DMS153 treated with DMSO at 0.1 percent for 48 hours (cell line): Measurements from ENCODE around the gene SCGB1A1.
"Not testable (repeated sequence)": the region's sequence is repeated elsewhere in the genome, so short reads cannot be mapped to it uniquely, and the experiment has no call there.

Source experiments
- DNase-seq: peaks from one replicate; lab custom pipeline; 2025; ENCODE audit not compliant: unreplicated experiment; lab: John Stamatoyannopoulos, UW

Gene SCGB1A1, protein sequence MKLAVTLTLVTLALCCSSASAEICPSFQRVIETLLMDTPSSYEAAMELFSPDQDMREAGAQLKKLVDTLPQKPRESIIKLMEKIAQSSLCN

DNA sequence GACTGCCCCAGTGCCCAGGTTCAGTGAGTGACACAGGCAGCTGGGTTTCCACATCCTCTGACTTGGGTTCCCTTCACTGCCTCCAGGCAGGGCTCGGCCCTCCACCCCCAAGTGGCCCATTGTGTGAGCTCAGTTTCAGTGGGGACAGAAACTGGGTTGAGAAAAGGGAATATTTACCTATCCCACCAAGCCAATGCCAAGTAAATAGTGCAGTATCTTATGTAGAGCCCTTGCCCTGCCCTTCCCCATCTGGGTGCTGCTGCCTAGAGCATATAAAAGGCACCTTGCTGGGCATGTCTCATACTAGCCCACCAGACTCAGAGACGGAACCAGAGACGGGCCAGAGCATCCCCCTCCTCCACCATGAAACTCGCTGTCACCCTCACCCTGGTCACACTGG lies at the start of gene SCGB1A1:
TSS of gene SCGB1A1 (plus strand) at position 301 of the 400 bp plus-strand sequence. CDS start at position 364, 63 bp downstream.
- DNase-seq = no peak

DNA sequence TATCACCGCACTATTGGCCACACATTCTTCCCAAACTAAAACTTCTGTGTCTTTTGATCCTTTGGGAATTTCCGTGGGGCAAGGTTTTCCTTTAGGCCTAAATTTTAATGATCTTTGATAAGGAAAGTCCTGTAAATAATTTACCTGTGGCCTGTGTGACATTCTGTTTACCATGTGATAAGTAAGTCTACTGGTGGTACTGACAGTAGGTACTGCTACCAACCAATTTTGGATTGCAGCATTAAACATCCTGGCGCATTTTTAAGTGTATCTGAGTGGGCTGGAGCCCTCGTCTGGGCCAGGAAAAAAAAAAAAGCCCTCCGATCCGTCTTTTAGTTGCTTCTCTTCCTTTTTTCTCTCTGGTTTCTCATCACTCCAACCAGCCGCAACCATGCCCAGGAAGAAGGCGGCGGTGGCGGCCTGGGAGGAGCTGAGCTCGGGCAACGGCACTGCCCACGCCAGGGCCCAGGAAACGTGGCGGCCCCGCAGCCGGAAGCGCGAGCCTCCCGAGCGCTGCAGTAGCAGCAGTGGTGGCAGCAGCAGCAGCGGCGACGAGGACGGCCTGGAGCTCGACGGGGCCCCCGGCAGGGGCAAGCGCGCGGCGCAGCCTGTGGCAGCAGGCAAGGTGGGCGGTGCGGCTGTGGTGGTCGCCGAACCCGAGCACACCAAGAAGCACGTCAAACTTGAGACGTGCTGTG lies 47.9 kb upstream of the SCGB1A1 start:
- DNase-seq = no peak

DNA sequence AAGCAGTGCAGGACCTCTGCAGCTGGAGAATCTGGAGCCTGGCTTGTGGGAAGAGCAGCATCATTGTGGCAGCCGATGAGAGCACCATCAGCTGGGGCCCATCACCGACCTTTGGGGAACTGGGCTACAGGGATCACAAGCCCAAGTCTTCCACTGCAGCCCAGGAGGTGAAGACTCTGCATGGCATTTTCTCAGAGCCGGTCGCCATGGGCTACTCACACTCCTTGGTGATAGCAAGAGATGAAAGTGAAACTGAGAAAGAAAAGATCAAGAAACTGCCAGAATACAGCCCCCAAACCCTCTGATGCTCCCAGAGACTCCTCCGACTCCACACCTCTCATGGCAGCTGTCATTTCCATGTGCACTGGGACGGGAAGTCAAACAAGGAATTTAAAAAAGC lies 46.0 kb upstream of the SCGB1A1 start:
- no peak for DNase-seq

DNA sequence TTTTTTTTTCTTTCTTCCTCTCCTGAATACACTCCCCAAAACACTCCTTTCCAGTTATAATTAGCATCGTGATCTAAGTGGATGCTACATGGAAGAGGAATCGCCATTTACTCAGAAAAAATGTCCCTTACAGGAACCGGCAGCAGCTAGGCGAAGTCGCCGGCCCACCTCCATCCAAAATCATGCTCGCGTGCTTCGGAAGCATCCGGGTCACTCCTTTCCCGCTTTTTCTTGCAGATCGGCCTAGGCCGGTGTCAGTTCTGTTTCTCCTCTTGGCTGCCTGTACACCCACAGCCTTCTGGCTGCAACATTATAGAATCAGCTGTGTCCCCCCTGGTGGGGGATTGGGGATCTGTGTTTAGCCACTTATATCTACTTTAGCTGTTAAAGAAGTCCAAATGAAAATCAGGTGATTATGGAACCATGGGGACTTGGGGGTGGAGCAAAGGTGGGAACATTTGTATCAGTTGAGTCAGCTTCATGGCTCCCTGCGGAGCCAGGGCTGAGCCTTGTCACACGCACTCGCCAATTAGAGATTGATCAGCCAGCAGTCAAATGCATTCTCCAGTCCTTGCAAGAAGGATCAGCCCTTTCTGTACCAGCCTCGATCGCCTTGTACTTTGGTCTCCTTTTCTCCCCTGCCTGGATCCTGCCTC lies 45.2 kb upstream of the SCGB1A1 start:
- no peak for DNase-seq

DNA sequence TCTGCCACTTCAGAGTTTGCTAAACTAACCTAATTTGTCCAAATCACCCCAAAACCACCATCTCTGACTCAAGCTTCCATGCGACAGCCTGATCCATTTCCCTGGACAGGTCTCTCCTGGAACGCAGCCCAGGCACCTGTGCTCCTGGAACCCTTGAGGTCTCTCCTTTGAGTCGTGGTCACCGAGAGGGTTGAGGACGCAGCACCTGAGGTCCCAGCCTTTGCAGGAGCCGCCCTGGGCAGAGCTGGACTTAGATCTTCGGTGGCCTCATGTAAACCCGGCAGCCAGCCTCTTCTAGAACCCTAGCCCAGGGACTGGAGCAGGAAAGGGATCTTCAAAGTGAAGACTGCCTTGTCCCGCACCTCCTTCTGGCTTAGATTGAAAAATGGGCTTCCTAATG lies 44.0 kb upstream of the SCGB1A1 start:
- no peak for DNase-seq

DNA sequence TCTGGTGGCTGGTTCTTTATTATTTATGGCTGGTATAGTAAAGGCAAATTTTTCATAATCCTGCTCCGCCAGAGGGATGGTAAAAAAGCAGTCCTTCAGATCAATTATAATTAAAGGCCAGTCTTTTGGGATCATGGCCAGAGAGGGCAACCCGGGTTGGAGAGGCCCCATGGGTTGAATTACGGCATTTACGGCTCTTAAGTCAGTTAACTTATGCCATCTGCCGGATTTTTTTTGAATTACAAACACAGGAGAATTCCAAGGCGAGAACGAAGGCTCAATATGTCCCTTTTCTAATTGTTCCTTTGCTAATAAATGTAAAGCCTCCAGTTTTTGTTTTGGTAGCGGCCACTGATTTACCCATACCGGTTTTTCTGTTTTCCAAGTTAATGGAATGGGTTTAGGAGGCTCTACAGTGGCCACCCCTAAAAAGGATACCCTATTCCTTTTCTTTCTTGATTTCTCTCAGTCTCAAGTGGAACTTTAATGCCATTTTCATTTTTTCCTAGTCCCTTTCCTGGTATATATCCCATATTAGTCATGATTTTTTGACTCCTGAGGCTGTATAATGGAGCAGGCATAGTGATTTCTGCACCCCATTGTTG lies 40.3 kb upstream of the SCGB1A1 start:
- DNase-seq = peak; percentile 3

DNA sequence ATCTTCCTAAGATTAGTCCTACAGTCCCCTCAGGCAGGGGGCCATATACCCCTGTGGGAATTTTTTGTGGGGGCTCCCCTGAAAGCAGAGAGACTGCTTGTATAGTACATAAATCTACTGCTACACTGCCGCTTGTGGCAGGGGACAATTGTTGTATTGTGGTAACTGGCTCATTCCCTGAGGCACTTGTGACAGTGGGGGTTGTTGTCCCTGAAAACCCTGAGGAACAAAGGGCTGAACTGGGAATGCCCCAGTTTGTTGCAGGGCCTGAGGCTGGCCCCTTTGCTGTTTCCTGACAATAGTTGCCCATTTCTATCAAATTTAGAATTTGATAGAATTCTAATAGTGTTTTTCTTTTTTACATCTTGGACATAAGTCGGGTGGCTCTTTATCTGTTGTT lies 39.2 kb upstream of the SCGB1A1 start:
- DNase-seq = not testable (repeated sequence)

DNA sequence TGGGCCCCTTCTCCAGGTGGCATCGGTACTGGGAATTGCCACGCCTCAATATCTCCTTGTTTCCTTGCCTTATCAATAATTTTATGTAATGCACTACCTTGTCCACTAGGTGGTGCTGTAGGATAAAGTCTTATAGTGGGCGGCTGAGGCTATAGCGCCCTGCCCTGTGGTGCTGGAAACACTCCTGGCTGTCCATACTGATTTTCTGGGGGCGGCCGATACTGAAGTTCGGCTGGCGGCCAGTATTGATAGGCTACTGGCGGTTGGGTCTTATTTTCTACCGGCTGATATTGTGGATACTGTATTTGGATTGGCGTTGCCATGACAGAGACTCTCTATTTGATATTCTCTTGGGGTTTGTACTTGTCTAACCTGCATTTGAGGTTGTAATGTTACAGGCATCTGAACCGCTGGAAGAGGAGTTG lies 38.0 kb upstream of the SCGB1A1 start:
- DNase-seq = peak; percentile 47

DNA sequence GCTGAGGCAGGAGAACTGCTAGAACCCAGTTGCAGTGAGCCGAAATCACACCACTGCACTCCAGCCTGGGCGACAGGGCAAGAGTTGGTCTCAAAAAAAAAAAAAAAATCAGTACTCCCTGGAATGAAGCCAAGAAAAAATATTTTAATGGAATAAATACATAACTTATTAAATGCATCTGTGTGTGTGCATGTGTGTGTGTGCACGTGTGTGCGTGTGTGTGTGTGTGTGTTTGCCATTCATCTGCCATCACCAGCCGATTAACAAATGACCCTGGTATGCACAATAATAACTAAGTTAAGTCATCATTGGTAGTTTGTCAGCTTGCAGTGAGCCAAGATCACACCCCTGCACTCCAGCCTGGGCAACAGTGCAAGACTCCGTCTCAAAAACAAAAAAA lies 35.0 kb upstream of the SCGB1A1 start:
- DNase-seq = no peak

DNA sequence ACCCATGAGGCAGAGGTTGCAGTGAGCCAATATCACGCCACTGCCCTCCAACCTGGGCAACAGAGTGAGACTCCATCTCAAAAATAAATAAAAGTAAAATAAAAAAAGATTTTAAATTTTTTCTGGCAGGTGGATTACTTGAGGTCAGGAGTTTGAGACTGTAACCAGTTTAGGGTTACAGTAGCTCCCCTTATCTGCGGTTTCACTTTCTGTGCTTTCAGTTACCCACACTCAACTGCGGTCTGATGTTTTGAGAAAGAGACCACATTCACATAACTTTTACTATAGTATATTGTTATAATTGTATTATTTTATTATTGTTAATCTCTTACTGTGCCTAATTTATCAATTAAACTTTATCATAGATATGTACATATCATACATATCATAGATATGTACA lies 32.8 kb upstream of the SCGB1A1 start:
- not testable (repeated sequence) for DNase-seq

DNA sequence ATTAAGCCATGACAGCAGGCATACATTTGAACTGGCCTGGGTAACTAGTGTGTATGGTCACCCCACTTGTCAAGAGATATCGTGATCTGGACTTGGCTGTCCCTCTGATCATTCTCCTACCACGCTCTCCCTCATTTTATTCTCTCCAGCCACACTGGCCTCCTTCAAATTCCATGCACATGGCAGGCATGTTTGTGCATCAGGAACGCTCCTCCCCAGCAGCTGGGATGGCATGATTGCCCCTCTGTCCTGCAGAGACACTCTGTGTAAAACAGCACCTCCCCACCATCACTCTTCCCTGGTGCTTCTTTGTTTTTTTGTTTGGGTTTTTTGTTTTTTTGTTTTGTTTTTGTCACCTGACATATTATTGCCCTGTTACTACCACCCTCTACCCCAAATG lies 31.5 kb upstream of the SCGB1A1 start:
- DNase-seq = no peak

DNA sequence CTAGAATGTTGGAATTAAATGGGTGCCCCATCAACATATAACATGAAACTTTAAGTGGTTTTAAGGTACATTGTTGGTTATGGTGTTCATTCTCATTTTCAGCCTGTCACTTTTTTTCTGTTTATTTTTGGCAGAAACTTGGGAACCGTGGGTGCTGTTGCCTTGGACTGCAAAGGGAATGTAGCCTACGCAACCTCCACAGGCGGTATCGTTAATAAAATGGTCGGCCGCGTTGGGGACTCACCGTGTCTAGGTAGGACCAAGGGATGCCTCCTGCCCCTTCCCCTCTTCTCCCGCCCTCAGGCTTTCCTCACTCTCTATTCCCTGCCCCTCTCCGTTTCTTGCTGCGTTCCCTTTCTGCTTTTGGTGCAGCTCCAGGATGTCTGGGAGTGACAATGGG lies 29.8 kb upstream of the SCGB1A1 start:
- no peak for DNase-seq

DNA sequence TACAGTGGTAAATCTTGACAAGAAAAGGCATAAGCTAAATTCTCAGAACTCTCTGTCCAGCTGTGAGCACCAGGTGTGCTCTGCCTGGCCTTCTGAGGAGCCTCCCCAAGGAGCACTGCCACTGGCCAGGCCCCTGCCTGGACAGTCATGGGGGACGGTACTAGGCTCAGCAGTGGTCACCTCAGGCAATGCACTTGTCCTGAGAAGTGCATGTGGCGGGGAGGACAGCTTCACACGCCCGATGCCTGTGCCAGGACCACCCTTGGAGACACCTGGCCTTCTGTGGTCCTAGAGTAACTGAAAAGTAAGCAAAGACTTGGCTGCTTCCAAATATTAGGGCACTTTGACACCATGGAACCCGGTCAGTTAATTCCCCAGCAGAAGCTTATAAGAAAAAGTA lies 28.6 kb upstream of the SCGB1A1 start:
- DNase-seq = no peak

DNA sequence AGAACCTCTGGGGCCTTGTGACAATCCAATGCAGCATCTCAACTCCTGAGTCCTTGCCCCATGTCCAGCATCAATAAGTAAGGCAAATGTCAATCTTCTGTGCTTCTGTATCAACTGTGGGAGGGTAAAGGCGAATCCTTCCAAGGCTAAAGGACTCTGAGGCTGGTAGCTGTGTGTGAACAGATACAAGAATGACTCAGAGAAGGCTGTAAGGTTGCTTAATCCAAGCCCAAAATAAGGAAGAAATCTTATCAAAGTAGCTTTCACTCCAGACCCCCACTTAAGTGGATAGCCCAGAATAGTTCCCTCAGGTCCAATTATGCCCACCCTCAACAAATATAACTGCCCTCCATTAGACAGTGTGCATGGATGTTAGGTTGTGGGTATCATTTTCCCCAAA lies 28.1 kb upstream of the SCGB1A1 start:
- DNase-seq = no peak

DNA sequence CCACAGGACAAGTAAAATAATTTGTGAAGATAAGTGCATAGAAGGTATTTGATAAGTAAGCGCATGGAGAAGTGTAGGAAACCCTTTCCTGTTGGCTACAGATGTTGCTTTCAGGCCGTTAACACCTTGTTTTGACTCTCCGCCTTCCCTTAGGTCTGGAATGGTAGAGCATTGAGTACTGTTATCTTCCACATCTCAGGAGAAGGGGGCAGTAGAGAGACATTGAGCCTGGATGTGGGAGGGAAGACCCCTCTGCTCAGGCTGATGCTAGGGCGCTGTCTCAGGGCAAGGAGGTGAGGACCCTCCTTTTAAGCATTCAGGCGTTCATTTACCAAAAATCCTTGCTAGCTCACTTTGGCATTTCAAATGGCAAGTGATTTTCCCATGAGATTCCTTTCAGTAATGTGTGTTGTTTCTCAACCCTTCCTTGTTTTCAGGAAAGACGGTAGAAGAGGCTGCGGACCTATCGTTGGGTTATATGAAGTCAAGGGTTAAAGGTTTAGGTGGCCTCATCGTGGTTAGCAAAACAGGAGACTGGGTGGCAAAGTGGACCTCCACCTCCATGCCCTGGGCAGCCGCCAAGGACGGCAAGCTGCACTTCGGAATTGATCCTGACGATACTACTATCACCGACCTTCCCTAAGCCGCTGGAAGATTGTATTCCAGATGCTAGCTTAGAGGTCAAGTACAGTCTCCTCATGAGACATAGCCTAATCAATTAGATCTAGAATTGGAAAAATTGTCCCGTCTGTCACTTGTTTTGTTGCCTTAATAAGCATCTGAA lies 27.0 kb upstream of the SCGB1A1 start:
- DNase-seq = no peak

DNA sequence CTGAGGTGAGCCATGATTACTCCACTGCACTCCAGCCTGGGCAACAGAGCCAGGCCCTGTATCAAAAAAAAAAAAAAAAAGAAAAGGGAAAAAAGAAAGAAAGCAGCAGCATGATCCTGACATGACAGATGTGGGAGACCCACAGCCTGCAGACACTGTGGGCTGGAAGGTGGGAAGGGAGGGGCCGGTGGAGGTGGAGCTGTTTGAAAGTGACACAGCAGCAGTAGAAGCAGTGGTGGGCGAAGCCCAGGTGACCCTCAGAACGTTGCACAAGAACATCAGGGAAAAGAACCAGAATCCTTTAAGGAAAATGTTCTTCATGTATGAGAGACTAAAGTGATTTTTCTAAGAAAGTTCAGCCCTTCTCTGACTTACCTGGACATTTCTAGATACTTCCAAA lies 26.3 kb upstream of the SCGB1A1 start:
- DNase-seq = no peak

DNA sequence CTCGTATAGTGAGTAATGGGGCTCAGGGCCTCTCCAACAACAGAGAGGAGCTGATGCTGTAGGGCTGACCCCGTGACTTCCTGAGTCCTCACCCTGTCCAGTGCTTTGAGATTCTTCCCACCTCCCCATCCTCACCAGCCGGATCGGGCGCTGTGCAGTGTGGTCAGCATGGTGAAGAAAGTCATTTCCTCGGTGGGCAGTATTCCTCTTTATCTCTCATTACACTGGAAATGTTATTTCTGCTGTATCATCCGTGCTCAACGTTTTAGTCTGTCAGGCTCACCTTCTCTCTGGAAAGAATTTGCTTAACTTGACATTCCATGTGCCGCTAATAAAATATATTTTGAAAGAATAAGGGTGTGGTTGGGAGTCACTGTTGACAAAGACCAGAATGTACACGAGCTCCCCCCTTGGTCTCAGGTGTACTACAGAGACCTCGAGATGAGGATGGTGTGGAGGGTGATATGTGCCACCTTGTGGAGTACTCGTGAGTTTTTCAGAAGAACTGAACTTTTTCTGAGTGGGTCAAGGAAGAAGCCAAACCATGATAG lies 25.7 kb upstream of the SCGB1A1 start:
- DNase-seq = no peak

DNA sequence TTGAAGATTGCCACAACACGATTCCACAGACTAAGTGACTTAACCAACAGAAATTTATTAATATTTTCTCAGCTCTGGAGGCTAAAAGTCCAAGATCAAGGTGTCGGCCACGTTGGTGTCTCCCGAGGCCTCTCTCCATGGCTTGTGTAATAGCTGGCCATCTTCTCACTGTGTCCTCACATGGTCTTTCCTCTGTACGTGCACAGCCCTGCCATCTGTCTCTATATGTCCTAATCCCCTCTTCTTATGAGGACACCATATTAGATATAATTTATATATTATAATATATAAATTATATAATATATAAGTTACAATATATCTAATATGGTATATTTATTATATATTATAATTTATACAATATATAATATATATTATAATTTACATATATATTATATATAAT lies 25.1 kb upstream of the SCGB1A1 start:
- DNase-seq = no peak

DNA sequence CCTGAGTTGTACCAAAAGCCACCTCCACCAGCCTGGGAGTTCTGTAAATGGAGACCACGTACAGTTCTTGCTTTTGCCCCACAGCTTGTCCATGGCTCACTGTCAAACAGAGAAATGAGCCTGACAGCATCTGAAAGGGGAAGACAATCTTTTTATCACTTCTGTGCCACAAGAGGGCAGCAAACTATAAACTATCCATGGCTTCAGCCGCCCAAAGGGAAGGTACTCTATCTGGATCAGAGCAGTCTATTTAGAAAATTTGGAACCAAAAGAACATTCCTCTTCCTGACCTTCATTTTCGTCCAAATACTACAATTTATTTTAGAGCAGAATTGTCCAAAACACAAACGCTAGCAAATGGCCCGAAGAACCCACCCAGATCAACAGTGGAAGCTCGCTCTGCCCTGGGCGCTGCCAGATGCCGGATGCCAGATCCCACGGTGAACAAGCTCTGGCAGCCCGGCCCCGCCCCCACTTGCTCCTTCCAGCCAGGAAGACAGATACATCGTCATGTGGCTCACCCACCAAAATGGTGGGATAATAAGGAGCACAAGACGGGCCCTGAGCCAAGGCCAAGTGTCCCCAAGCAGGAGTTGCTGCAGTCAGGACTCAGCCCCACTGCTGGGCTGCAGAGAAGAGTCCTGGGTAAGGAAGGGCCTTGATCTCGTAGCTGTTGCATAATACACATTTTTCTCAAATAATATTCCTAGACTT lies 23.9 kb upstream of the SCGB1A1 start:
- peak; percentile 85 for DNase-seq

DNA sequence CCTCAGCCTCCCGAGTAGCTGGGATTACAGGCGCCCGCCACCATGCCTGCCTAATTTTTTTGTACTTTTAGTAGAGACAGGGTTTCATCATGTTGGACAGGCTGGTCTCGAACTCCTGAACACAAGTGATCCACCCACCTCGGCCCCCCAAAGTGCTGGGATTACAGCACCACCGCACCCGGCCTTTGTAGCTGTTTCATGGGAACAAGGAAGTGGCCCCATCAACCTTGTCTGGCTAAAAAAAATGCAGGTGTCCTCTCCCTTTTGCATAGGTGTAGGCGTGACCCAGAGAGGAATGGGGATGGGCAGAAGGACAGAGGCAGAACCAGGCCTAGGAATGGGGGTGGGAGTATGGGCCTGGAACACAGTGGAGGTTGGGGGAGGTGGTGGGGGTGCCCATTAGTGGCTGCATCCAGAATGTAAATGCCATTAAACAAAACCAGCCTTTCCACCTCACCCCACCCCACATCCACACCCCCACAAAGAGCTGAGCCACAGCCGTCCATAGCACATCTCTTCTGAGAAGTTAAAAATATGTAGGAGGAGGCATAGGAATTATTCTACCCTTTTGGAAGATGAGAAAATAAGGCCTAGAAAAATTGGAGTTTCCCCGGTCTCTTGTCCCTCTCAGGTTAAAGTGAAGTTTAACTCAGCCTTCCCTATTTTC lies 22.8 kb upstream of the SCGB1A1 start:
- no peak for DNase-seq
